ENCODE data around the gene MSI2. TPM values are rescaled to one million over a fixed set of nuclear protein-coding genes. Genes with fewer than 3 reads are reported as not detected.
A peak's percentile ranks its signal among the peaks of the same experiment; 100 is the strongest.

The MSI2 gene
- total and polyA plus RNA-seq, 2 experiments from 2014 or later = 4.3 to 17.9 TPM

- 60 to 66% methylated on average over 5 of the region's 5 CpGs for WGBS, 2 experiments (ENCODE audit: low coverage in 1 of 2, low lambda C conversion rate in 2 of 2, missing lambda C conversion rate in 2 of 2)
- no peaks in the 10 kb centered on the region for H3K27me3 ChIP-seq (replicated peaks; ENCODE audit: insufficient read depth)
- peak overlapping the region; percentile 82 for H2AFZ ChIP-seq
- peaks cover 7% of the 10 kb centered on the region; the same call in 1 of the 2 replicates for H3F3A ChIP-seq (ENCODE audit: insufficient read depth)
- in situ Hi-C loops (cut with MboI) = no loop called here
- H3K36me3 ChIP-seq (ENCODE audit: low read depth) = no peaks in the 10 kb centered on the region
- H3K4me3 ChIP-seq = peak overlapping the region; percentile 76
- no peaks in the 10 kb centered on the region for H3K79me2 ChIP-seq (ENCODE audit: insufficient read depth)
- H3K4me1 ChIP-seq (ENCODE audit: insufficient read depth) = peaks cover 16% of the 10 kb centered on the region
- H3K9me3 ChIP-seq (ENCODE audit: low read depth) = no peaks in the 10 kb centered on the region
- H3K9me2 ChIP-seq (ENCODE audit: insufficient read depth) = no peaks in the 10 kb centered on the region
- no peak overlapping the region for H3K27ac ChIP-seq
- peak overlapping the region; percentile 86 for H3K4me2 ChIP-seq (ENCODE audit: unreplicated experiment)
- peak; percentile 49 for DNase-seq
- H4K20me1 ChIP-seq (ENCODE audit: insufficient read depth) = no peaks in the 10 kb centered on the region
- no peak for TF ChIP-seq EZH2 (IDR thresholded peaks at IDR 0.05; ENCODE audit: insufficient read depth, poor library complexity, severe bottlenecking)
- TF ChIP-seq EZH2phosphoT487 (IDR thresholded peaks at IDR 0.05; ENCODE audit: insufficient read depth, low read depth) = no peak
- H3K9ac ChIP-seq = no peak overlapping the region
Measured at GRCh38 chr17:57578608-57579225, 322.4 kb downstream of the MSI2 start.

- H3K4me1 ChIP-seq (ENCODE audit: insufficient read depth) = peaks cover 16% of the 10 kb centered on the region
- 96 to 97% methylated on average over 11 of the region's 11 CpGs for WGBS, 2 experiments (ENCODE audit: low coverage in 1 of 2, low lambda C conversion rate in 2 of 2, missing lambda C conversion rate in 2 of 2)
- H3F3A ChIP-seq (ENCODE audit: insufficient read depth) = peaks cover 7% of the 10 kb centered on the region; the same call in 1 of the 2 replicates
- H3K4me3 ChIP-seq = no peak overlapping the region
- in situ Hi-C loops (cut with MboI) = no loop called here
- no peak overlapping the region for H3K9ac ChIP-seq
- no peaks in the 10 kb centered on the region for H4K20me1 ChIP-seq (ENCODE audit: insufficient read depth)
- no peaks in the 10 kb centered on the region for H3K9me3 ChIP-seq (ENCODE audit: low read depth)
- H3K9me2 ChIP-seq (ENCODE audit: insufficient read depth) = no peaks in the 10 kb centered on the region
- H3K36me3 ChIP-seq (ENCODE audit: low read depth) = no peaks in the 10 kb centered on the region
- H3K27ac ChIP-seq = no peak overlapping the region
- H3K27me3 ChIP-seq (replicated peaks; ENCODE audit: insufficient read depth) = no peaks in the 10 kb centered on the region
- no peak for DNase-seq
- TF ChIP-seq EZH2 (IDR thresholded peaks at IDR 0.05; ENCODE audit: insufficient read depth, poor library complexity, severe bottlenecking) (no peak), EZH2phosphoT487 (IDR thresholded peaks at IDR 0.05; ENCODE audit: insufficient read depth, low read depth) (no peak)
- H3K4me2 ChIP-seq (ENCODE audit: unreplicated experiment) = no peak overlapping the region
- H2AFZ ChIP-seq = no peak overlapping the region
- no peaks in the 10 kb centered on the region for H3K79me2 ChIP-seq (ENCODE audit: insufficient read depth)
Measured at GRCh38 chr17:57579245-57579644, 322.9 kb downstream of the MSI2 start.

DNA sequence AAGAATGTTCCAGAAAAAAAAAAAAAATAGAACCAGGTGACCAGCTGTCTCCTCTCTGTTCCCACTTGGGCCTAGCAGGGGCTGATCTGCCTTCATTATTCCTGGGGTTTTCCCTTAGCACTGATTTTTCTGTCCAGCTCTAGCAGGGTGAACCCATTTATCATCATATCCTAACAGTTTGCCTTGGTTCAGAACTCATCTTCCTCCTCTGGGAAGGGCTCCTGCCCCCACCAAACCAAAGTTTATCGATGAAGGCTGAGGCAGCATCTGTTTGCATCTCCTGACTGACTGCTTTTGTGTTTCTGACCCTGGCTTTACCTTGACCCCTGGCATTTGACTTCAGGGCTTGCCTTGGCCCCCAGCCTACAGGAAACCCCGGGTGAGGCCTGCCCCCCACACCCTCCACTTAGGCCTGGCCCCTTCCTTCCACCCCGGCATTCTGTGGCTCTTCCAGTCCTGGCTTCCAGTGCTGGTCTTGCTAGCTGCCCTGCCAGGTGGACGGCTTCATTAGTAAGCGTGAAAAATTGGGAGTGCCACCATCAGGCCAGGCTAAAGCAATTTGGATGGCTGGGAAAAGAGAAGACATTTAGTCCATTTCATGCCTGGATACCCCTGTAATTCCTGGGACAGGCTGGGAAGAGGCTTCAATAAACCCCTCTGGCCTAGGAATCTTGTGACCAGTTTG is 323.9 kb downstream of the MSI2 start:
- no peak for TF ChIP-seq EZH2 (IDR thresholded peaks at IDR 0.05; ENCODE audit: insufficient read depth, poor library complexity, severe bottlenecking)
- no peak for TF ChIP-seq EZH2phosphoT487 (IDR thresholded peaks at IDR 0.05; ENCODE audit: insufficient read depth, low read depth)
- H3F3A ChIP-seq (ENCODE audit: insufficient read depth) = peaks cover 7% of the 10 kb centered on the region; the same call in 1 of the 2 replicates
- H2AFZ ChIP-seq = no peak overlapping the region
- no peaks in the 10 kb centered on the region for H4K20me1 ChIP-seq (ENCODE audit: insufficient read depth)
- no peak overlapping the region for H3K4me2 ChIP-seq (ENCODE audit: unreplicated experiment)
- no peaks in the 10 kb centered on the region for H3K27me3 ChIP-seq (replicated peaks; ENCODE audit: insufficient read depth)
- no peaks in the 10 kb centered on the region for H3K79me2 ChIP-seq (ENCODE audit: insufficient read depth)
- no peak for DNase-seq
- H3K9me3 ChIP-seq (ENCODE audit: low read depth) = no peaks in the 10 kb centered on the region
- 88 to 89% methylated on average over 5 of the region's 5 CpGs for WGBS, 2 experiments (ENCODE audit: low coverage in 1 of 2, low lambda C conversion rate in 2 of 2, missing lambda C conversion rate in 2 of 2)
- peaks cover 16% of the 10 kb centered on the region for H3K4me1 ChIP-seq (ENCODE audit: insufficient read depth)
- no peak overlapping the region for H3K27ac ChIP-seq
- H3K9ac ChIP-seq = no peak overlapping the region
- in situ Hi-C loops (cut with MboI) = no loop called here
- no peak overlapping the region for H3K4me3 ChIP-seq
- no peaks in the 10 kb centered on the region for H3K36me3 ChIP-seq (ENCODE audit: low read depth)
- no peaks in the 10 kb centered on the region for H3K9me2 ChIP-seq (ENCODE audit: insufficient read depth)

- peaks cover 8% of the 10 kb centered on the region for H3K4me1 ChIP-seq (ENCODE audit: insufficient read depth)
- no peak overlapping the region for H2AFZ ChIP-seq
- H4K20me1 ChIP-seq (ENCODE audit: insufficient read depth) = no peaks in the 10 kb centered on the region
- no peak for TF ChIP-seq EZH2phosphoT487 (IDR thresholded peaks at IDR 0.05; ENCODE audit: insufficient read depth, low read depth)
- no peak for TF ChIP-seq EZH2 (IDR thresholded peaks at IDR 0.05; ENCODE audit: insufficient read depth, poor library complexity, severe bottlenecking)
- no peak overlapping the region for H3K4me2 ChIP-seq (ENCODE audit: unreplicated experiment)
- no peaks in the 10 kb centered on the region for H3K9me3 ChIP-seq (ENCODE audit: low read depth)
- WGBS, 2 experiments (ENCODE audit: low coverage in 1 of 2, low lambda C conversion rate in 2 of 2, missing lambda C conversion rate in 2 of 2) = 64 to 71% methylated on average over 6 of the region's 6 CpGs
- no peaks in the 10 kb centered on the region for H3K27me3 ChIP-seq (replicated peaks; ENCODE audit: insufficient read depth)
- H3K27ac ChIP-seq = no peak overlapping the region
- no peak overlapping the region for H3K4me3 ChIP-seq
- no peak overlapping the region for H3K9ac ChIP-seq
- no peak for DNase-seq
- in situ Hi-C loops (cut with MboI) = no loop called here
- no peaks in the 10 kb centered on the region for H3K36me3 ChIP-seq (ENCODE audit: low read depth)
- H3K9me2 ChIP-seq (ENCODE audit: insufficient read depth) = no peaks in the 10 kb centered on the region
- H3F3A ChIP-seq (ENCODE audit: insufficient read depth) = no peaks in the 10 kb centered on the region
- H3K79me2 ChIP-seq (ENCODE audit: insufficient read depth) = no peaks in the 10 kb centered on the region
Measured at GRCh38 chr17:57582881-57583756, 326.8 kb downstream of the MSI2 start.

Data from GM23248 (cell line).